Erythroblast (primary cell): Measurements from ENCODE around the gene RASSF3.

Experiments used
- GATA1 ChIP-seq: IDR thresholded peaks from 2 replicates; pipeline ENCODE4 v1.6.1; 2011; ENCODE audit warnings: low read depth, mild to moderate bottlenecking, control low read depth, low read length, moderate library complexity
- POLR2A ChIP-seq: IDR thresholded peaks from 2 replicates; pipeline ENCODE4 v1.6.1; 2011; ENCODE audit warnings: mild to moderate bottlenecking, low read length

- TF ChIP-seq POLR2A (no peak), GATA1 (no peak)
Observed at GRCh38 chr12:64577046-64577445, 33.2 kb upstream of the RASSF3 start.
